Endothelial cell of umbilical vein (primary cell): ENCODE results near the gene PRPF18. TPM values are rescaled to one million over a fixed set of nuclear protein-coding genes. Genes with fewer than 3 reads are reported as not detected.

ENCODE experiments used
- BruUV-seq: library from RNA; stranded (reverse); fragments of 400-500 nt; replicated peaks from 2 replicates; lab custom pipeline; 2021; lab: Mats Ljungman, UMichigan
- CTCF ChIA-PET: fragments of 300-600, 350-600 bp; sonication (Branson Sonifier 250); formaldehyde crosslinking; loops from one replicate; lab custom pipeline; 2021; ENCODE audit warnings: antibody characterized with exemption, inconsistent platforms; lab: Charles Lee
- POLR2A ChIA-PET: fragments of 300-600, 350-600 bp; sonication (Branson Sonifier 250); formaldehyde crosslinking; loops from one replicate; lab custom pipeline; 2021; ENCODE audit warnings: antibody characterized with exemption, inconsistent platforms; lab: Charles Lee
- DNase-seq: peaks from one replicate; pipeline ENCODE4 v3.0.0-alpha.2; 2011; ENCODE audit warnings: low read depth, low spot score
- FAIRE-seq: peaks from 2 replicates; lab custom pipeline; 2011; peaks lifted over from hg19 to GRCh38; lab: Jason Lieb, UNC
- H2AFZ ChIP-seq: 2 replicates; pipeline ENCODE4 v1.6.0; 2012; ENCODE audit warnings: low read depth, low read length, control low read depth, inconsistent platforms
- H3K27ac ChIP-seq: 2 replicates; pipeline ENCODE4 v1.5.1; 2011; ENCODE audit warnings: low read depth, mild to moderate bottlenecking, control low read depth, low read length, moderate library complexity; ENCODE audit not compliant: insufficient read depth
- H3K27me3 ChIP-seq, 2 experiments: 2 replicates each; pipeline versions ENCODE4 v1.6.0 to v1.6.1; 2011; ENCODE audit warnings: low read length in 2 of 2, mixed read lengths in 1 of 2; ENCODE audit not compliant: control insufficient read depth in 2 of 2, insufficient read depth in 2 of 2
- H3K36me3 ChIP-seq, 2 experiments: 2 replicates in 1 of 2; 3 replicates in 1 of 2; pipeline ENCODE4 v1.5.1; 2011; ENCODE audit warnings: low read length in 2 of 2, mild to moderate bottlenecking in 1 of 2, moderate library complexity in 1 of 2; ENCODE audit not compliant: control insufficient read depth in 2 of 2, insufficient read depth in 2 of 2; ENCODE audit errors: extremely low read depth in 1 of 2
- H3K4me1 ChIP-seq: 3 replicates; pipeline ENCODE4 v1.5.1; 2011; ENCODE audit warnings: mild to moderate bottlenecking, low read length; ENCODE audit not compliant: control insufficient read depth, insufficient read depth; ENCODE audit errors: extremely low read depth
- H3K4me2 ChIP-seq: 2 replicates; pipeline ENCODE4 v1.6.1; 2011; ENCODE audit warnings: low read length, control low read depth, mixed read lengths; ENCODE audit not compliant: insufficient read depth
- H3K4me3 ChIP-seq, 3 experiments: fragments of 200-600 bp in 1 of 3; sonication (generic), shearing (Covaris generic) in 1 of 3; replicated peaks in 1 of 3; 2 replicates each; pipeline ENCODE4 v1.5.1; 2011 to 2016; ENCODE audit warnings: control low read depth in 3 of 3, low read length in 3 of 3, mild to moderate bottlenecking in 2 of 3, inconsistent platforms in 1 of 3, low read depth in 1 of 3, moderate library complexity in 1 of 3; ENCODE audit not compliant: insufficient read depth in 1 of 3
- H3K79me2 ChIP-seq: 2 replicates; pipeline ENCODE4 v1.6.0; 2012; ENCODE audit warnings: low read length, inconsistent platforms; ENCODE audit not compliant: control insufficient read depth, insufficient read depth
- H3K9ac ChIP-seq: replicated peaks from 2 replicates; pipeline ENCODE3; 2011; ENCODE audit warnings: low read length, control low read depth; ENCODE audit not compliant: insufficient read depth; ENCODE audit errors: extremely low read depth
- H3K9me1 ChIP-seq: replicated peaks from 3 replicates; pipeline ENCODE4 v1.6.0; 2011; ENCODE audit warnings: mild to moderate bottlenecking, low read length; ENCODE audit not compliant: control insufficient read depth, insufficient read depth; ENCODE audit errors: extremely low read depth
- H3K9me3 ChIP-seq: replicated peaks from 2 replicates; pipeline ENCODE4 v1.5.1; 2012; ENCODE audit warnings: low read length, inconsistent platforms; ENCODE audit not compliant: control insufficient read depth, insufficient read depth
- H4K20me1 ChIP-seq: replicated peaks from 2 replicates; pipeline ENCODE3; 2011; ENCODE audit warnings: mild to moderate bottlenecking, low read length; ENCODE audit not compliant: control insufficient read depth, insufficient read depth; ENCODE audit errors: extremely low read depth
- CTCF ChIP-seq, 2 donors: IDR thresholded peaks; 1 replicate in 1 of 2; 2 replicates in 1 of 2; pipeline ENCODE4 v1.5.1; 2011; ENCODE audit warnings: low read length in 2 of 2, mild to moderate bottlenecking in 2 of 2, moderate library complexity in 2 of 2, control low read depth in 1 of 2, inconsistent platforms in 1 of 2, low read depth in 1 of 2; ENCODE audit not compliant: insufficient read depth in 1 of 2; ENCODE audit errors: extremely low read depth in 1 of 2
- EZH2 ChIP-seq: IDR thresholded peaks from 2 replicates; pipeline ENCODE4 v1.6.1; 2012; ENCODE audit warnings: borderline replicate concordance, low read depth, mild to moderate bottlenecking, moderate library complexity, low read length, inconsistent platforms; ENCODE audit not compliant: severe bottlenecking
- FOS ChIP-seq: IDR thresholded peaks from 2 replicates; pipeline ENCODE4 v1.6.1; 2011; ENCODE audit warnings: mild to moderate bottlenecking, low read length, moderate library complexity, borderline replicate concordance; ENCODE audit not compliant: insufficient read depth
- GATA2 ChIP-seq: IDR thresholded peaks from 2 replicates; pipeline ENCODE4 v1.7.0; 2011; ENCODE audit warnings: low read depth, mild to moderate bottlenecking, moderate library complexity, mixed read lengths, low read length; ENCODE audit not compliant: insufficient read length, insufficient read depth
- JUN ChIP-seq: IDR thresholded peaks from 2 replicates; pipeline ENCODE4 v1.6.1; 2011; ENCODE audit warnings: borderline replicate concordance, low read depth; ENCODE audit not compliant: insufficient read length, insufficient read depth
- MAX ChIP-seq: IDR thresholded peaks from 2 replicates; pipeline ENCODE4 v1.6.1; 2011; ENCODE audit not compliant: insufficient read depth, insufficient read length
- MYC ChIP-seq: IDR thresholded peaks from one replicate; pipeline ENCODE4 v1.6.1; 2011; ENCODE audit warnings: mild to moderate bottlenecking, low read depth, low read length
- POLR2A ChIP-seq: IDR thresholded peaks from 2 replicates; pipeline ENCODE4 v1.6.1; 2012; ENCODE audit warnings: low read depth, mild to moderate bottlenecking, control low read depth, low read length
- POLR2AphosphoS5 ChIP-seq: IDR thresholded peaks from 2 replicates; pipeline ENCODE4 v1.6.1; 2012; ENCODE audit warnings: low read depth, mild to moderate bottlenecking, control low read depth, low read length, moderate library complexity; ENCODE audit not compliant: insufficient read depth
- dilution Hi-C: fragments of 300-500 bp; cut with MboI; formaldehyde crosslinking; loops from one replicate; pipeline ENCODE4 v1.15.0; 2019; ENCODE audit warnings: low sequenced_read_pairs; ENCODE audit not compliant: extremely low pct_ligation_motif_present
- intact Hi-C: fragments of 100-400 bp; cut with micrococcal nuclease; formaldehyde crosslinking; loops from one replicate; pipeline ENCODE4 v1.10.0; 2022
- polyA plus RNA-seq, 4 experiments: library from polyadenylated mRNA; depleted of rRNA in 3 of 4; stranded (reverse) in 3 of 4; unstranded in 1 of 4; fragments of >200 nt; gene quantifications; 2 replicates each; pipeline versions ENCODE4 v1.2.1 to v1.2.3, GENCODE V29; 2011 to 2012; ENCODE audit warnings: missing spikeins in 1 of 4
- total RNA-seq: library from RNA; stranded (reverse); gene quantifications from 2 replicates; pipeline ENCODE4 v1.2.3, GENCODE V29; 2021

PRPF18 gene
- total and polyA plus RNA-seq, 2 donors (not counting 3 experiments of a cell fraction or from before 2014, with no cell fraction given): 7.3 to 21.0 TPM

- Histone ChIP-seq H2AFZ (no peak overlapping the region), H4K20me1 (no peaks in the 10 kb centered on the region), H3K9ac (no peak overlapping the region), H3K9me3 (no peaks in the 10 kb centered on the region), H3K4me1 (no peaks in the 10 kb centered on the region), H3K4me2 (no peak overlapping the region), H3K79me2 (no peaks in the 10 kb centered on the region), H3K27ac (no peak overlapping the region), H3K36me3 (no peaks in the 10 kb centered on the region), H3K4me3 (no peak overlapping the region), H3K9me1 (no peaks in the 10 kb centered on the region), H3K27me3 (peaks cover 2% of the 10 kb centered on the region in 2 experiments)
- TF ChIP-seq EZH2 (no peak), MAX (no peak), FOS (no peak), MYC (no peak)
- DNase-seq: no peak
- dilution Hi-C loops (no loop called here), intact Hi-C loops (no loop called here)
- CTCF ChIA-PET: no interaction called here
- POLR2A ChIA-PET: no interaction called here
- FAIRE-seq: no peak
- no TSS peak for BruUV-seq
Measured at GRCh38 chr10:13563481-13564445, 23.0 kb upstream of the PRPF18 start.

- H3K9me3 ChIP-seq: no peaks in the 10 kb centered on the region
- no peak for DNase-seq
- POLR2A ChIA-PET: no interaction called here
- BruUV-seq: no TSS peak
- no peaks in the 10 kb centered on the region for H4K20me1 ChIP-seq
- H3K4me2 ChIP-seq: no peak overlapping the region
- H3K9ac ChIP-seq: no peak overlapping the region
- no peak overlapping the region for H2AFZ ChIP-seq
- TF ChIP-seq JUN: no peak
- TF ChIP-seq POLR2A: no peak
- TF ChIP-seq FOS: no peak
- TF ChIP-seq POLR2AphosphoS5: no peak
- TF ChIP-seq EZH2: no peak
- no peak for TF ChIP-seq MAX
- no peak for TF ChIP-seq MYC
- no peak for TF ChIP-seq CTCF (IDR thresholded peaks at IDR 0.05; ENCODE audit: extremely low read depth in 1 of 2, insufficient read depth in 1 of 2, low read depth in 1 of 2, low read length in 2 of 2)
- no peak for TF ChIP-seq GATA2
- H3K27ac ChIP-seq: no peak overlapping the region
- dilution Hi-C loops: no loop called here
- no peaks in the 10 kb centered on the region for H3K36me3 ChIP-seq
- no peak overlapping the region for H3K4me3 ChIP-seq
- intact Hi-C loops: no loop called here
- no peaks in the 10 kb centered on the region for H3K79me2 ChIP-seq
- FAIRE-seq: no peak
- H3K9me1 ChIP-seq: no peaks in the 10 kb centered on the region
- H3K27me3 ChIP-seq: peaks cover 2 to 6% of the 10 kb centered on the region in 2 experiments
- H3K4me1 ChIP-seq: no peaks in the 10 kb centered on the region
- CTCF ChIA-PET: no interaction called here
Measured at GRCh38 chr10:13564576-13564975, 22.2 kb upstream of the PRPF18 start.
